Measurements from ENCODE around the gene BBX.

- TF ChIP-seq CTCF (IDR thresholded peaks at IDR 0.05) (no peak), POLR2A (IDR thresholded peaks at IDR 0.05) (no peak)
Measured at GRCh38 chr3:107668416-107668815, 145.7 kb downstream of the BBX start.

Measured in upper lobe of left lung (tissue), 4 donors.